GM21723 (cell line): ENCODE results near the gene ATP2B3.

Source experiments
- ATAC-seq: cut with Tn5 transposase; IDR thresholded peaks from one replicate; pipeline ENCODE4 v1.9.1; 2021; ENCODE audit warnings: mild to moderate bottlenecking, moderate library complexity; ENCODE audit not compliant: unreplicated experiment

The ATP2B3 gene

DNA sequence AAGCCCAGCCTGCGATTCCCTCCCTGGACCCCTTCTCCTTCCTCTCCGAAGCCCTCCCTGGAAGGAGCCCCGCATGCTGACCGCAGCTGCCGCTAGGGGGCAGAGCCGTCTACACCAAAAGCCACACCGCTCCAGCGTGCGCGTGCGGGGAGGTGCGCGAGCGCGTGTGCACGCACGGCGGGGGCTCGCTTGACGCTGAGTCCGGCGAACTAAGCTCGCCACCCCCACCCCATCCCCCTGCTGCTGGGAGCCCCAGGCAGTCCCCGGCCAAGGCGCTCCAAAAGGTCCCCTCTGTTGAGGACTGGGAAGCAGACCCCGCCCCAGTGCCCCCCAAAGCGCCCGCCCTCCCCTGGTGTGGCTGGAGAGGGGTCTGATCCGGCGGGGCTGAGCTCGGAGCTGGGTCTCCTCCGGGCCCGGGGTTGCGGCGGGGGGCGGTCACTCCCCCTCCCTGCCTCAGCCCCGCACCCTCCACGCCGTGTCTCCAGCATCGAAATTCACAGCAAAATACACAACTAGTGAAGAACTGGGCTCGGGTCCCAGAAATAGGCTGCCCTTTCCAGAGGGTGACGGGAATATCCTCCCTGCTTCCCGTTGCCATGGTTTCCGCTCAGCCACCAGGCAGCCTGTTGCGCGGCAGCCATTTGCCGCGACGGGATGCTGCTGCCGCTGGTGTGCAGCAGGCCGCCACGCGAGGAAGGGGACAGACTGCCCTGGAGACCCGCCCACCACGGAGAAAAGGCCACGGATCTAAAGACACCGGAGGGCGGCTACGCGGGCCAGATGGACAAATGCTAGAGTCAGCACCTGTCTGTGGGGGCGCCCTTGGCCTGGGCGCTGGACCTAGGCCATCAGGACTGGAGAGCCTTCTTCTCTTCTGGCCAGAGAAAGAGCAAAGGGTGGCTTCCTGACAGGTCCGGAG is 92.7 kb downstream of the ATP2B3 start:
- ATAC-seq = peak; percentile 71

DNA sequence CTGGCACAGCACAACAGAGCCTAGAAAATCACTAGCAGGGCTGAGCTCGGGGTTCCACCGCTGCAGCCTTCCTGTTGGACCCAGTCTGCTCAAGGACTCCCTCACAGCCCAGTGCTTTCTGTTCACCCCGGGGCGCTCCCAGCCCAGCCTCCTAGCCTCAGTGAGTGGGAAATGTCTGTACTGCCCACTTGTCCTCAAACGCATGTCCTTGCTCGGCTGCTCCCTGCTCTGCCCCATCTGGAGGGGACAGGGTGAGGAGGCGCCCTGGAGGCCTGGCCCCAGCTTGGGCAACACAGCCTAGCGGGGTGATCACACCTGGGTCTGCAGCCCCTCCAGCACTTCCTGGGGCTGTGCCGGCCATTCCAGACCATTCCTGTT is 93.4 kb downstream of the ATP2B3 start:
- ATAC-seq = no peak

DNA sequence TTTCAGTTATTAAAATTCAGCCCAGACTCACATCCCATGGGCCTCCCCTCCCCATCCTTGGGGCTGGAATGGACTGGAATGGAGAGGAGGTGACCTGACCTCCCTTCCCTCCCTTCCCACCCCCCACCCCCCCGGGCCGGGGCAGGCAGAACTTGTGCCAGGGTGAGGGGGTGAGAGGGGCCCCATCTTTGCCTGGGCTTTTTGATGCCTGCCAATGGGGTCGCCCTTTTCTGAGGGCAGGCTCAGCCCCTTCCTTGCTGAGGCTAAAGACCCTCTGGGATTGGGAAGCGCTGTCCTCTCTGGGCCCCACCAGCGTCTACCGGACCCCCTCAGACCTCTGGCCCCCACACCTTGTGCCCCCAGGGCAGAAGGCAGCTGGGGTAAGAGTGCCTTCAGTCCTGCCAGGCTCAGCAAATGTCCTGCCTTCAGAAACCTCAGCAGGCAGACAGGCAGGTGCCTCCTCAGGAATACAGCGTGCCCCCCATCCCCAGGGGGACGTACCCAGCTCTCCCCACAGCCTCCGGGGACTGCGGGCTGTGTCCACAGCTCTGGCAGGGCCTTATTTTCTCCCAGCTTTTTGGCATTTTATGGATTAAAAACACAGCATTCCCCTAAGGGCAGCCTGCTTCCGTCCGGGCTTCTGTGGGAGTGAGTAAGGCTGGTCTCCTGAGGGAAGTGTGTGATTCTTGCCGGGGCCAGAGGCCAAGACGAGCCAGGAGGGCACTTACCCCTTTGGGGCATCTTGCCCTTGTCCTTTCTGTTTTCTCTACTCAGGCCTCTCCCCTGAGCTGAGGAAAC is 94.1 kb downstream of the ATP2B3 start:
- ATAC-seq = no peak

DNA sequence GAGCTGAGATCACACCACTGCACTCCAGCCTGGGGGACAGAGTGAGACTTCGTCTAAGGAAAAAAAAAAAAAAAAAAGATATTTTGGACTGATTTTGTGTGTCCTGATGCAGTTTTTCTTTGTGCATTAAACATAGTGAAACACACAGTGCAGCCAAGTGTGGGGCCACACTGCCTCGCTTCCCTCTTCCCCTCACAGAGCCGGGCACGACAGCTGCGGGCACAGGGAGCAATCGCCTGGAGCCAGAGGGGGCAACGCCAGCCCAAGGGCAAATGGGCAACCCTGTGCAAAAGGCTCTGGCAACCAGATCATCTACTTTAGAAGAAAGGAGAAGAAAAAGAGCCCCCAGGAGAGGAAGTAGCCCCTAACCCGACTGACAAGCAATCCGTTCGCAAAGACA is 95.0 kb downstream of the ATP2B3 start:
- no peak for ATAC-seq

DNA sequence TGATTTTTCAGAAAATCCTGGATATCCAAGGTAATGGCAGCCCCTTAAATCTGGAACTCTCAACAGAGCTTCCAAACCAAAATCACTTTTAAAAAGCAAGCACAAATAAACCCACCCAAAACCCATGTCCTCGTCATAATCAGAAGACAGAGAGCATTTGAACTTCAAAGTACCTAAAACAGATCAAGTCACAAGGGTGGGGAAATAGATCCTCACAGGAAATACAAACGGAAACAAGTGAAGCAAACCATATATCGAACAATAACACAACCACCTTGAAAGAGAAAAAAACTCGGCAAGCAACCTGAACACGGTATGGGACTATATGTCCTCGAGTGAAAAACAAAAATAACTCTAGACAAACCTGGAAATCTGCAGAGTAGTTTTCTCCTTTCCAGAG is 97.4 kb downstream of the ATP2B3 start:
- ATAC-seq = no peak

DNA sequence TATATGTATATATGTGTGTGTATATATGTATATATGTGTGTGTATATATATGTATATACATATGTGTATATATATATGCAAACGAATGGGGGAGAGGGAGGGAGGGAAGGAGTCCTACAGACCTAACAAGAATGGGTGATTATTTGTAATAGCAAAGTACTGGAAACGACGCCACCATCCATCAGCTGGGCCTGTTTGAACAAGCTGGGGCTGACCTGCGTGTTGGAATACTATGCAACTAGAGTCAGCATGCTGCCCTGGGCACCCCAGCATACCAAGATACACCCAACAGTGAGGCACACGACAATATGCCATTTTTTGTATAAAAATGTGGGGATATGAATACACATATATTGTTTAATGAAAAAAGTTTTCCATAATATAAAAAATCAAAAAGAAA is 103.1 kb downstream of the ATP2B3 start:
- no peak for ATAC-seq

DNA sequence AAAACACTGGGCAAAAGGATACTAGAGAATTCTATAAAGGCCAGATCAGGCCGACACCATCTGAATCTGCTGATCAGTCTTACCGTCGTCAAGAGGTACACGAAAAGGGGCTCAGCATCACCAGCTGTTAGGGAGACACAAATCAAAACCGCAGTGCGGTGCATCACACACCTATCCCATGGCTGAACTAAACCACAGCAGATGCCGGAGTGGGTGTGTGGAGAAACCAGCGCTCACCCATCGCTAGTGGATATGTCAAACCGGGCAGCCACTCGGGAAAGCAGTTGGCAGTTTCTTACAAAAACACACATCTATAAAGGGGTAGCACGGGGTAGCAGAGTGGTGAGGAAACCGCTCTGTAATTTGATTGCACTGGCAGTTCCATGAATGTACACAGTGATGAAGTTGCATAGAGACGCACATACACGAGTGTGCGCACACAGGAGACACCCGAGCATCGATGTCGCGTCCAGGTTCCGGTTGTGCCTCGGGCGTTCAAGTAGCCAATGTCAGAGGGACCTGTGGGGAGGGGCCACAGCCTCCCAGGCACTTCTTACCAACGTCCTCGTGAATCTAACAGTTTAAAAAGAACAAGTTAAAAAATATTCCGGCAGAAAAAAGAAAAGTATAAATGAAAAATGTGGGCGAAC is 104.6 kb downstream of the ATP2B3 start:
- no peak for ATAC-seq

DNA sequence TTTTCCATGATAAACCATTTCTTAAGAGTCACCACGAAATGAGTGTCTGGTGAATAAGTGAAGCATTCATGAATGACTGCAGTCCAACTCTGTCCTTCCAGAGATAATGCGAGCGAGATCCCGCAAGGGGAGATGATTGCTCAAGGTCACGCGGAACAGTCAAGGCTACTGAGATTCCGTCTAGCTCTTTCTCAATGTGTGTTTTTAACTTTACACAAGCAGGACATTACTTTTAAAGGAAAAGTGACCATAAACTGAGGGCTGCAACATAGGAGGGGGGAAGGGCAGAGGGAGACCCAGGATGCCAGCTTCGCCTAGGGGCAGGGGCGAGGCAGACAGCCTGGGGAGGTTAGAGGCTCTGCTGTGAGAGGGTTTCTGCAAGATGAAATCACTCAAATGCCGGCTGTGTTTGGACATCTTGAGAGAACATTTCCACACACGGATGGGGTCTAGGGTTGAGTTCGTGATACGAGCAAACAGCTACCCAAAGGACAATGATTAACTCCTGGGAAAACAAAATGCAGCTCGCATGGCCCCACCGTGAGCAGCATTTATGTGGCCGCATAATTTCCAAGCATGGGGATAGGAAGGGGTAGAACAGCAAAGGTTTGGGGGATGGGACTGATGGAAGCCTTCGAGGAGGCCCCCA is 105.3 kb downstream of the ATP2B3 start:
- ATAC-seq = no peak

DNA sequence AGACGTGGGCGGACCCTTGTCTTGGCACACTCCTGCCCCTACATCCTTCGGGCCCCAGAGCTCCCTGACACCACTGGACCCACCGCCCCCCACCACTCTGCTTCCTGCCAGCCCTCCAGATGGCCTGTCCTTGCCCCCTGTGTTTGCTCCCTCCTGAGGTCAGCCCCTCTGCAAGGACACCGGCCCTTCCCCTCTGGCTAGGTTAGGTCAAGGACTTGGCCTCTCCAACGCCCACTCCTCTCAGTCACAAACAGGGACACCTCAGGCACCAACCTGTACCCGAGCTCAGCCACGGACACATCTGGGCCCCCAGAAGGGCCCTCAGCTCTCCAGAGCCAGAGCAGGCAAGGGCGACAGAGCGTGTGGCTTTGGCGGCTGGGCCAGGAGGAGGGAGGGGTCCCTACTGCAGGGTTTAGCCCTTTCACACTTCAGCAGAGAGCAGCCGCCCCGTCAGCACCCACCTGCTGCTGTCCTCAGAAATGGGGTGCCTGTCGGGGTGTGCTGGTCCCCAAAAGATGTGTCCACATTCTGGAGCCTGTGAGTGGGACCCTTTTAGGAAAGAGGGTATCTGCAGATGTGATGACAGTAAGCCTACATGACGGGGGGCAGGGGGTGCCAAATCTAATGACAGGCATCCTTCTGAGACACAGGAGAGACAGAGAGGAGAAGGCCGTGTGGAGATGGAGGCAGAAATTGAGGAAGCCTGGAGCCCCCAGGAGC is 106.0 kb downstream of the ATP2B3 start:
- no peak for ATAC-seq

DNA sequence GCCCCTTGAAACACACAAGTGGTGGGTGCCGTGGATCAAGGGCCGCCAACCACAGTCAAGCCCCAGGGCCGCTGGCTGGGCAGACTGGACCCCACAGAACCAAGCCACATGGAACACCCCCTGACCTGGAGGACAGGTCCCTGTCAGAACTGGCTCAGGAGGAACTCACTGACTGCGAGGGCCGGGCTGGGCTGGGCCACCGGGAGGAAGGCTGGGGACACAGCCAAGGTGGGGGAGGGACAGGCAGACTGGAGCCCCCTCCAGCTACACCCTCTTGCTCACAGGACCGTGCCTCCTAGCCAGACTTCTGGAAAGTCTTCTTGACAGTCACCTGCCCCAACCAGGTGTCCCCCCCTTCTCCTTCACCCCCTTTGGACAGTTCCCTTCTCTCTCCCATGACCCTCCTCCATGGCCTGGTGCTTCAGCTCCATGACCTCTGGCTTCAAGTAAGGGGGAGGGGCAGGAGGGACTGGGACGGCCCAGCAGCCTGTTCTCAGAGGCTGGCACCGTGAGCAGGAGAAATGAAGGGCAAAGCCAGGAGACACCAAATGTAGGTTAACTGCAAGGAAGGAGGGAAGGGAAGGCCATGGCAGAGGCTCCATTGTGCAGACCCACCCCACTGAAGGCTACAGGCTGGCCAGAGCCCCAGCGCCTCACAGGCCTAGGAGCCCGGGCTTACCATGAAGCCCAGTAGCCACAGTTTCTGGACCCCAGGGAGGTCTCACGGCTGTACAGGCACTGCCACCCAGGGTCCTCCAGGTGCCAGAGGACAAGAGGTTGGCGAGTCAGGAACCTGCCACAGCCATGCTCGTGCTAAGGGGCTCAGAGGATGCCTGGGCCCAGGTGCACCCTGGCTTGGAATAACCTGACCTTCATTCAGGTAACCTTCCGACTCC is 107.0 kb downstream of the ATP2B3 start:
- no peak for ATAC-seq

DNA sequence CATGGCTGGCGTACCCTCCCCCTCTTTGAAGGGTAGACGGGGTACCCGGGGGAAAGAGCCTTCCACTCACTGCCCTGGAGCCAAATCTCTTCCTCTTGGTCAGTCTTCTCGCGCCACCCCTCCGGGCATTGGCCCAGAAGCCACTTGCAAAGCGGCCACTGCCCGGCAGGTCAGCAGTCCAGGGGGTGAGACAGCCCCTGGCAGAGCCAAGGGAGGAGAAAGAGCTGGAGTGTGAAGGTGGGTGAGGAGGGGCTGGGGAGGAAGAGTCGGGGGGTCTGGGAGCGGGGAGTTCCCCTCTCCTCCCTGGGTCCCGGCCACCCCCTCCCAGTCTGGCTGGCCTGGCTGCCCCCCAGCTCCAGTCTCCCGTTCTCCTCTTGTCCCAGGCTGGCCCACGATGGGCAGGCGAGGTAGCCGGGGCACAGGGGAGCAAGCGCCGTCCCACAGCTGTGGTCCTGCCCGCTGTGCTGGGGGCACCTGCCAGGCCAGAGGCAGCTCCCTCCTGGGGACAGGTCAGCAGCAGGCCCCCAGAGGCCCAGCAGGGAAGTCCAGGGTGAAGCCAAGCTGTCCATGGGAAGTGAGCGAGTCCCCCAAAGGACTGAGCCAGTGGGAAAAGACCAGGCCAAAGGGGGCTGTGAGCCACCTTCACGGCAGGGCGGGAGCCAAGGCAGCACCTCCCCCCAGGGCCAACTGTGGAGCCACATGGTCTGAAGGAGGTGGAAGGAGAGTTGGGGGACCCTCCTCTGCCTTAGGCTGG is 108.0 kb downstream of the ATP2B3 start:
- ATAC-seq = no peak

DNA sequence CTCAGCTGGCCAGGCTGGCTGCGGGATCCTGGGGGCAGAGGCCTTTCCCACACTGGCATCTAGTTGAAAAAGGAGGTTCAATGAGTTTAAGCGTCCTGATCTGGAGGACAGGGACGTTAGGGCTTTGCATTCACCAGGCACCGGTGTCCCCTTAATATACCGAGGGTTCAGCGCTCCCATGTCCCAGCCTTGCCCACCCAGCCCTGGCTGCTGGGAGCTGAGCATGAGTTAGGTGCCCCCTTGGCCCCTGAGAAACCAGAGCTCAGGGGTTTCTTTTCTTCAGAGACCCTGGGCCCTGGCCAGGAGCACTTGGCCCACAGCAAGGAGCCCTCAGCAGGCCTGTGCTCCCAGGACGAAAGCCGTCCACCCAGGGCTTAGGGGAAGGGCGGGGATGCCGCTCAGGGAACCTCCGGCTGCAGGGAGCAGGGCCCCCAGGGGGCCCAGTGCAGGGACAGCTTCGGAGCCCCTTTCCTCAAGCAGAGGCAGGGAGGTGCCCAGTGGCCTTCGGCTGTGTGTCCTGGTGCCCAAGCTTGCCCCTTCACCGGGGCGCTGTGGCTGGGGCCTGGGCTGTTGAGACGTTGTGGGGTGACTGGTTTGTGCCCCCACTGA is 108.7 kb downstream of the ATP2B3 start:
- ATAC-seq = no peak

DNA sequence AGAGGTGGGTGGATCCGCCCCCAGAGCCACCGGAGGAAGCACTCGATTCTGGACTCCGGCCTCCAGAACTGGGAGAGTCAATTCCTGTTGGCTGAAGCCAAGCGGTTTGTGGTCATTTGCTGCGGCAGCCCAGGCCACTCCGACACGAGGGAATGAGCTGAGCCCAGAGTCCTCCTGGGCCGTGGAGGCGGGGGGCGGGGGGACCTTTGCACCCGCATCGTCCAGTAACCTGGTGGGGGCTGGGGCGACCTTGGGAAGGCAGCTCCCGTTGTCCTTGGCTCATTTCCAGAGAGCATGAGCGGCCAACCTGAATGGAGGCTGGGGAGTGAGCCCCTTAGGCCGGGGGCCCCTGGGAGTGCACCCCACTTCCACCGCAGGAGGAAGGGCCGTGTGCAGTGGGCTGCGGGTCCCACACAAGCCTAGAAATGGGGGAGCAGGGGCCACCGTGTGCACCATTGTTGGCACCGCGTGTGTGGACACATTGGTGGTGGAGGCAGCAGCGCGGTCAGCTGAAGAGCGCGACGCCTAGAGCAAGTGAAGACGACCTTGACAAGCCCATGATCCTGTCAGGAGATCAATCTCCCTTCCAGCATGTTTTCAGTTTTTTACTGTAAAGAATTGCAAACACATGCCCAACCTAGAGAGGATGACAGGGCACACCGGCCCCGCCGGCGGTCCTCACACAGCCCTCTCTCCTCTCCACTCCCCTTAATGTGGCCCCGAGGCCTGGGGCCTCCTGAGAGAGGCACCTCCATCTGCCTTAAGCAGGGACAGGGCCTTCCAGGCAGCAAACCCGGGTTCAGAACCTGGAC is 109.6 kb downstream of the ATP2B3 start:
- ATAC-seq = no peak

DNA sequence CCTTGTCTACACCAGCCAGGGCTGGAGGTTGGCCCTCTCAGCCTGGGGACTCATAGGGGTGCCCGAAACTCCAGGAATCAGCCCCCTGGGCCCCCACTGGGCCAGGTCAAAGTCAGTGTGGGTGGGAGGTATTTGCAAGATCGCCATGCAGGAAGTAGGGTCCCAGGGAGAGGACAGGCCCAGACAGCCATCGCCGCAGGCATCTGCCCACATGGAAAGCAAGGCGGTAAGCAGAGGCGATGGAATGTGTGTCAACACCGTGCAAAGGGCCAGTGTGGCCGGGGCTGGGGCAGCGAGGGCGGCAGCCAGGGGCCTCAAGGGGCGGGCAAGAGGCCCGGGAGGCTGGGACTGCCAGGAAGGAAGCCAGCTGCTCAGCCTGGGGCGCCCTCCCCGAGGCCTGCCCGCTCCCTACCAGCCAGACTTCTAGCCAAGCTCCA is 110.3 kb downstream of the ATP2B3 start:
- ATAC-seq = no peak

DNA sequence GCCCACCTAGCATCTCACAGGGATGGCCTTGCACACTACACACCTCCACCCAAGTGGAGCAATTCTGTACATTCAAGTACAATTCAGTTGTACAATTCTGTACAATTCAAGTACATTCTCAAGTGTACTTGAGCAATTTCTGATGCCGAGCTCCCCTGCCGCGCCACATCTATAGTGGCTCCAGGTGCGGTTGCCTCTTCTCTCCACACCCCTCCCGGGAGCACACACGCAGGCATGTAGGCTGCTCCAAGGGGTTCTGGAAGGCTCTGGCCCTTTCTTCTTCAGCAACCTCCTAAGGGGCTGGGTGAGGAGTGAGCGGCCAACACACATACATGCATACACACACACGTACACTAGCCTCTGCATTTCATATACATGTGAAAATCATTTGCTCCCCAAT is 110.7 kb downstream of the ATP2B3 start:
- ATAC-seq = no peak

DNA sequence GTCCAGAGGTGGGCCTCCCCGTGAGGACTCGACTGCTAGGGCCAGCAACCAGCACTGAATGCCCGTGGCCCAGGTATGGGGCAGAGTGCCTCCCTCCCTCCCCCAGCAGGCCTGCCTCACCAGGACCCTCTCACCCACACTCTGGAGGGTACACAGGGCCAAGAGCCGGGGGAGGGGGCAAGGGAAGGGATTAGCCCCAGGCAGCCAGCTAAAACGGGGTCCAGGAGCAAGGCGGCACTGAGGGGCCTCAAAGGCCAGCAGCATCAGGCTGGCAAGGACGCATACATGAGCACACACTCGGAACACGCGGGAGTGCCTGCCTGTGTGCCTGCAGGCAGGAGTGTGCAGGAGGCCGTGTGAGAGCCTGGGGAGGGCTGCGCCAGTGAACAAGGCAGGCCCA is 111.2 kb downstream of the ATP2B3 start:
- ATAC-seq = no peak

DNA sequence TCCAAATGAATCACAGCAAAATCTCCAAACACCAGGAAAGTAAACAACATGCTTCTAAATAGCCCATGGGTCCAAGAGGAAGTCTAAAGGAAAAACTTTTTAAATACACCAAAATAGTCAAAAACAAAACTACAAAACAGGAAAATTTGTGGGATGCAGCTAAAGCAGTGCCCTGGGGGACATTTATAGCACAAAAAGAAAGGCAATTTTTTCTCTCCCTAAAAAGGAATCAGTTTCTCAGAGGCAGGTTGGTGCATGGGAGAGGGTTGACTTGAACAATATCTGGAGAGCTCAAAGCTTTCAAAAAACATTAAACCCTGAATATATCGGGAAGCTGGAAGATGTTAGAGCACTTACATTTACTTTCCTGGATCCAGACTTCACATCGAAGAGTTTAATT is 113.9 kb downstream of the ATP2B3 start:
- no peak for ATAC-seq
